Dedifferentiated amniotic fluid mesenchymal stem cell (primary cell): ENCODE measurements around the gene SYTL1.

ENCODE experiments used
- DNase-seq: peaks from one replicate; pipeline ENCODE4 v3.0.0-alpha.2; 2016; ENCODE audit errors: extremely low spot score

The SYTL1 gene

DNA sequence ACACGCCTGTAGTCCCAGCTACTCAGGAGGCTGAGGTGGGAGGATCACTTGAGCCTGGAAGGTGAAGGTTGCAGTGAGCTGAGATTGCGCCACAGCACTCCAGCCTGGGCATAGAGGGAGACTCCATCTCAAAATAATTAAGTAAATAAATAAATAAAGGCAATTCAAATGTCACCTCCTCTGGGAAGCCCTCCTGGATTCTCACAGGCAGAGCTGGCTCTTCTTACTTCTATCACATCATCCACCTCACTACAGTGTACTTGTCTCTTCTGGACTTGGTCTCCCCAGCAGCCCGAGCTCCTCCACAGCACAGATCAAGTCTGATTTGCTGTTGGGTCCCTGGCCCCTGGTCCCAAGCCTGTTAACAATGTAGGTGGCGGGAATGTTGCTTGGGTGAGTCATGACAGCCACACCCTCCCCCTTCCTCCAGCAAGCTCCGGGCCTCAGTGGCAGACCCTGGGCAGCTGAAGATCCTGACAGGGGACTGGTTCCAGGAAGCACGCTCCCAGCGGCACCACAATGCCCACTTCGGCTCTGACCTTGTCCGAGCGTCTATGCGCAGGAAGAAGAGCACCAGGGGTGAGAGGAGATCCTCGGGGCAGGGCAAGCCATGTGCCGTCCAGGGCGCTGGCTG lies 5.3 kb downstream of the SYTL1 start:
- no peak for DNase-seq

- DNase-seq: no peak
These were observed 7.3 kb downstream of the SYTL1 start for GRCh38 chr1:27348861-27349783.

GRCh38 chr1:27349784-27350662 lies 8.2 kb downstream of the SYTL1 start:
- DNase-seq: no peak

GRCh38 chr1:27350663-27351540 lies 9.1 kb downstream of the SYTL1 start:
- DNase-seq: no peak

GRCh38 chr1:27351541-27352107 lies 9.8 kb downstream of the SYTL1 start:
- no peak for DNase-seq

- no peak for DNase-seq
These were observed 11.3 kb downstream of the SYTL1 start for GRCh38 chr1:27353166-27353565.

- DNase-seq: no peak
These were observed 11.8 kb downstream of the SYTL1 start for GRCh38 chr1:27353629-27354028.

DNA sequence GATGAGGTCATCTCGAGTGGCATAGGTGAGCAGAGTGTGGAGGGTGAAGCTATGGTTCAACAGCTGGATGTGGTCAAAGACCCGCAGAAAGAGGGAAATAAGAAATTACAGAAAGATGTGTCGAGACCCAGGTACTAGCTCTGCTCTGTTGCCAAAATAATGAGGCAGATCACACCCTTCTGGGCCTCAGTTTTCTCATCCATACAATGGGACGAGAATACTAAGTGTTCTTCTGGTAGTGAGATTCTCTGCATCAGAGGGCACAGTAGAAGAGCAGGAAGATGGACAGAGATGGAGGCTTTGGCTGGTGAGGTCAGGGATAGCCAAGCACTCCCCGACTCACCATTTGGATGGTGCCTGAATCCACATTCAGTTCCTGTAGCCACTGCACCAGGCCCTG lies 13.9 kb downstream of the SYTL1 start:
- no peak for DNase-seq

- DNase-seq: no peak
These were observed 14.4 kb downstream of the SYTL1 start for GRCh38 chr1:27356277-27356618.

- no peak for DNase-seq
These were observed 14.9 kb downstream of the SYTL1 start for GRCh38 chr1:27356619-27357280.

GRCh38 chr1:27357281-27358037 lies 15.6 kb downstream of the SYTL1 start:
- no peak for DNase-seq

- no peak for DNase-seq
These were observed 16.5 kb downstream of the SYTL1 start for GRCh38 chr1:27358038-27358927.

GRCh38 chr1:27358928-27359313 lies 17.1 kb downstream of the SYTL1 start:
- no peak for DNase-seq

DNA sequence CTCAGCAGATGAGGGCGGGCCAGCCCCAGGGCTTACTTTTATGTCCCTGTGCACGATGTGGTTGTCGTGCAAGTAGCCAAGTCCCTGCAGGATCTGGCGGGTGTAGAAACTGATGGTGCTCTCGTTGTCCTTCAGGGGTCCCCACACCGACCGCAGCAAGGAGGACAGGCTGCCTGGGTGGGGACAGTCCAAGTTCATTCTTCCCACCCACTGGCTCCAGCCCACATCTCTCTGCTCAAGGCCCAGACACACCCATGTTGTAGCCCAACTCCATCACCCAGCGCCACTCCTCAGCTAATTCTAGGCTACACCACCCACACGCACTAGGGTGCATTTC lies 18.0 kb downstream of the SYTL1 start:
- no peak for DNase-seq

DNA sequence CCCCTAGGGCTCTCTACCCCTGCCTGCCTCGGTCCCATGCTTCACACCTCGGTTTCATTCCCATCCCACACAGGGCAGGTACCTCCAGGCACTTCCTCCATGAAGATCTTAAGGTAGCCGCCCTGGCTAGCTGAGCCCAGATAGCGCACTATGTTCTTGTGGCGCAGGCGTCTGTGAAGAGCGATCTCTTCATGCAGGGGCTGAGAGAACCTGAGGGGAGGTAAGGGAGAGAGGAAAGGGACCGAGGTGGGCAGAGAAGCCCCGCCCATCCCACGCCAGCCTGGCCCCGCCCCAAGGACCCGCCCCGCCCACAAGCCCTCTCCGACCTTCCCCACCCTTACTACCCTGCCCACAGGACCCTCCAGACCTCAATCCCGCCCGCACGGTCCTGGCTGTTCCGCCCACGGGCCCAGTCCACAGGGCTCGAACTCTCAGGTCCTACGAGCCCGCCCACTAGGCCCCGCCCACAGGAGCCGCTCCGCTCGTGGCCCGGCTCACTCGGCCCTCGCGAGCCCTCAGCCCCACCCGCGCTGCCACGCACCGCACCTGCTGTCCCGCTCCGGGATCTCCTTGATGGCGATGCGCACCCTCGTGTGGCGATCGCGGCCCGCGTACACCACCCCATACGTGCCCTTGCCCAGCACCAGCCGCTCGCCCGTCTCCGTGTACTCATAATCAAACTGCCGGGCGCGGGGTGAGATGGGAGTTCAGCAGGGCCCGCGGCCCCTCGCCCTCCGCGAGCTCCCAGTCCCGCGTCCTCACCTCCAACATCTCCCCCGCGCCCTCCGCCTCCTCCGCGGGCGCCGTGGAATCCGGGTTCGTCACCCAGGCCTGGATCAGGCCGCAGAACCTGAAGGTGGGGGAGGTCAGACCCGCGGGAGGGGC lies 18.6 kb downstream of the SYTL1 start:
- DNase-seq: no peak

DNA sequence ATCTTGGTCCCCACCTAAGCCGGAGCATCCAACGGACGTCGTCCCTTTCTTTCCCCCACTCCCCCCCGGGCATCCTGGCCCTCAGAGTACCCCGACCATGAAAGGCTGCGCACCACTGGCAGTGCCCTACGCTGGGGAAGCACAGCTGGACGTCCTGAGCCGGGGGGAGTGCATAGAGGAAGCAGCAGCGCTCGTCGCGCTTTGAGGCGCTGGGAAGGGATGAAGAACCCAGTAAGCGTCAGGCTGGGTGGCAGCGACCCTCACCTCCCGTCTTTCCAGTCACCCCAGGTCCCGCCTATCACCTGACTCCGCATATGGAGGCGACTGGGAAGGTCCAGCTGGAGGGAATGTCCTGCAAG lies 19.2 kb downstream of the SYTL1 start:
- no peak for DNase-seq

DNA sequence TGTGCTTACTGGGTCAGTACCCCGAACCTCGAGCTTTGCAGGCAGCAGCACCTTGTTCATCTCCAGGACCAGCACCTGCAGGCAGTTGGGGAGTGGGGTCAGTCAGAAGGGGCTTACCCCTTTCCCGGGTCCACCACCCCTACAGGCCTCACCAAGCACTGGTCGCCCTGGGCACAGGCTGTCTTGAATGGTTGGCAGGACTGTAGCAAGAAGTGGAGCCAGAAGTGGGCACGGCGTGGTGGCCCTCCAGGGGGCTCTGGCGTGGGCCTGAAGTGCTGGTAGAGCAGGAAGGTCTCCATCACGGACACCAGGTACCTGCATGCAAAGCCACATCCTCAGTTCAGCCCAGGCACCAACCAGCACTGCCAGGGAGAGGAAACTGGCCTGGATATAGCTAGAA lies 19.7 kb downstream of the SYTL1 start:
- no peak for DNase-seq
